ENCODE results near the gene MGAT3.

MGAT3 gene

GRCh38 chr22:39427751-39428596 is 28.8 kb upstream of the MGAT3 start:
- TF ChIP-seq CTCF (IDR thresholded peaks at IDR 0.05; ENCODE audit: low read depth, low read length, missing control alignments): no peak
- H3K4me3 ChIP-seq (ENCODE audit: low read depth, low read length): no peak overlapping the region
- in situ Hi-C loops (cut with HindIII; ENCODE audit: low sequenced_read_pairs): no loop called here
- no peak for DNase-seq (ENCODE audit: low read depth)

GRCh38 chr22:39428597-39429071 is 28.2 kb upstream of the MGAT3 start:
- H3K4me3 ChIP-seq (ENCODE audit: low read depth, low read length): no peak overlapping the region
- peak; percentile 57 for DNase-seq (ENCODE audit: low read depth)
- in situ Hi-C loops (cut with HindIII; ENCODE audit: low sequenced_read_pairs): no loop called here
- TF ChIP-seq CTCF (IDR thresholded peaks at IDR 0.05; ENCODE audit: low read depth, low read length, missing control alignments): peak; percentile 23

GRCh38 chr22:39429186-39429585 is 27.6 kb upstream of the MGAT3 start:
- no peak overlapping the region for H3K4me3 ChIP-seq (ENCODE audit: low read depth, low read length)
- no peak for TF ChIP-seq CTCF (IDR thresholded peaks at IDR 0.05; ENCODE audit: low read depth, low read length, missing control alignments)
- no peak for DNase-seq (ENCODE audit: low read depth)
- in situ Hi-C loops (cut with HindIII; ENCODE audit: low sequenced_read_pairs): no loop called here

- H3K4me3 ChIP-seq (ENCODE audit: low read depth, low read length): no peak overlapping the region
- no peak for DNase-seq (ENCODE audit: low read depth)
- TF ChIP-seq CTCF (IDR thresholded peaks at IDR 0.05; ENCODE audit: low read depth, low read length, missing control alignments): no peak
- in situ Hi-C loops (cut with HindIII; ENCODE audit: low sequenced_read_pairs): no loop called here
Measured at GRCh38 chr22:39429916-39430575, 26.8 kb upstream of the MGAT3 start.

- TF ChIP-seq CTCF (IDR thresholded peaks at IDR 0.05; ENCODE audit: low read depth, low read length, missing control alignments): no peak
Measured at GRCh38 chr22:39430576-39431150, 26.1 kb upstream of the MGAT3 start.

GRCh38 chr22:39431216-39431801 is 25.5 kb upstream of the MGAT3 start:
- no peak for DNase-seq (ENCODE audit: low read depth)
- TF ChIP-seq CTCF (IDR thresholded peaks at IDR 0.05; ENCODE audit: low read depth, low read length, missing control alignments): no peak
- in situ Hi-C loops (cut with HindIII; ENCODE audit: low sequenced_read_pairs): no loop called here
- H3K4me3 ChIP-seq (ENCODE audit: low read depth, low read length): no peak overlapping the region

More at GRCh38 chr22:39430576-39431150, 26.1 kb upstream of the MGAT3 start:
- no peak for DNase-seq (ENCODE audit: low read depth)
- in situ Hi-C loops (cut with HindIII; ENCODE audit: low sequenced_read_pairs): no loop called here
- no peak overlapping the region for H3K4me3 ChIP-seq (ENCODE audit: low read depth, low read length)

All from astrocyte of the cerebellum (primary cell).